WERI-Rb-1 (cell line): ENCODE results near the gene PRADC1.
A peak's percentile ranks its signal among the peaks of the same experiment; 100 is the strongest.
"Not testable (repeated sequence)": the region's sequence is repeated elsewhere in the genome, so short reads cannot be mapped to it uniquely, and the experiment has no call there.

Experiments
- DNase-seq: peaks from one replicate; pipeline ENCODE4 v3.0.0-alpha.2; 2020
- H3K27ac ChIP-seq: fragments of 250-450 bp; sonication (Bioruptor Pico); 2 replicates; pipeline ENCODE4 v1.5.1; 2020; ENCODE audit warnings: mild to moderate bottlenecking, moderate library complexity
- H3K27me3 ChIP-seq: fragments of 250-450 bp; sonication (Bioruptor Pico); 2 replicates; pipeline ENCODE4 v1.5.1; 2021; ENCODE audit warnings: mild to moderate bottlenecking, low read depth, moderate library complexity; ENCODE audit not compliant: insufficient read depth, severe bottlenecking
- H3K36me3 ChIP-seq: fragments of 250-450 bp; sonication (Bioruptor Pico); 2 replicates; pipeline ENCODE4 v1.5.1; 2020; ENCODE audit warnings: mild to moderate bottlenecking, moderate library complexity
- H3K4me3 ChIP-seq: 2 replicates; pipeline ENCODE4 v1.5.1; 2011; ENCODE audit warnings: low read depth, mild to moderate bottlenecking, control low read depth, low read length
- H3K9me3 ChIP-seq: fragments of 250-450 bp; sonication (Bioruptor Pico); 2 replicates; pipeline ENCODE4 v1.5.1; 2021; ENCODE audit warnings: mild to moderate bottlenecking, moderate library complexity; ENCODE audit not compliant: severe bottlenecking
- CTCF ChIP-seq: IDR thresholded peaks from 2 replicates; pipeline ENCODE4 v1.5.1; 2011; ENCODE audit warnings: low read depth, mild to moderate bottlenecking, control low read depth, inconsistent platforms, low read length

PRADC1 gene

GRCh38 chr2:73264783-73265182, 31.7 kb upstream of the PRADC1 start:
- no peak for TF ChIP-seq CTCF
- no peak overlapping the region for H3K4me3 ChIP-seq
- H3K27ac ChIP-seq = no peak overlapping the region
- no peaks in the 10 kb centered on the region for H3K9me3 ChIP-seq
- DNase-seq = no peak
- peaks cover 39% of the 10 kb centered on the region for H3K36me3 ChIP-seq
- H3K27me3 ChIP-seq = no peaks in the 10 kb centered on the region

- no peak overlapping the region for H3K27ac ChIP-seq
- H3K36me3 ChIP-seq = peaks cover 44% of the 10 kb centered on the region
- DNase-seq = no peak
- no peak overlapping the region for H3K4me3 ChIP-seq
- no peak for TF ChIP-seq CTCF
- no peaks in the 10 kb centered on the region for H3K9me3 ChIP-seq
- no peaks in the 10 kb centered on the region for H3K27me3 ChIP-seq
Measured at GRCh38 chr2:73264332-73264606, 31.2 kb upstream of the PRADC1 start.

- TF ChIP-seq CTCF = no peak
- no peaks in the 10 kb centered on the region for H3K27me3 ChIP-seq
- no peaks in the 10 kb centered on the region for H3K9me3 ChIP-seq
- DNase-seq = no peak
- peaks cover 49% of the 10 kb centered on the region for H3K36me3 ChIP-seq
- H3K27ac ChIP-seq = no peak overlapping the region
- H3K4me3 ChIP-seq = no peak overlapping the region
Measured at GRCh38 chr2:73263540-73264331, 30.7 kb upstream of the PRADC1 start.

- peaks cover 58% of the 10 kb centered on the region for H3K36me3 ChIP-seq
- H3K4me3 ChIP-seq, H3K9me3 ChIP-seq, H3K27me3 ChIP-seq, H3K27ac ChIP-seq: not testable (repeated sequence)
- DNase-seq = peak; percentile 54
Measured at GRCh38 chr2:73262691-73263429, 29.8 kb upstream of the PRADC1 start.

GRCh38 chr2:73262108-73262651, 29.1 kb upstream of the PRADC1 start:
- no peak for DNase-seq
- H3K4me3 ChIP-seq = no peak overlapping the region
- TF ChIP-seq CTCF = no peak
- H3K9me3 ChIP-seq = no peaks in the 10 kb centered on the region
- H3K36me3 ChIP-seq = peaks cover 62% of the 10 kb centered on the region
- H3K27ac ChIP-seq = no peak overlapping the region
- H3K27me3 ChIP-seq = no peaks in the 10 kb centered on the region

- DNase-seq = peak; percentile 90
- Histone ChIP-seq H3K27me3 (no peaks in the 10 kb centered on the region), H3K36me3 (peaks cover 58% of the 10 kb centered on the region), H3K4me3 (no peak overlapping the region), H3K27ac (no peak overlapping the region), H3K9me3 (no peaks in the 10 kb centered on the region)
- TF ChIP-seq CTCF = peak; percentile 97
Measured at GRCh38 chr2:73260338-73260984, 27.4 kb upstream of the PRADC1 start.
